AG09309 (cell line): ENCODE results near the gene PERM1.
"Not testable (repeated sequence)": the region's sequence is repeated elsewhere in the genome, so short reads cannot be mapped to it uniquely, and the experiment has no call there.

Experiments
- DNase-seq: peaks from one replicate; pipeline ENCODE4 v3.0.0-alpha.2; 2010; ENCODE audit warnings: low read depth
- H3K4me3 ChIP-seq: 2 replicates; pipeline ENCODE4 v1.5.1; 2011; ENCODE audit warnings: mild to moderate bottlenecking, low read depth, low read length, moderate library complexity; ENCODE audit not compliant: control insufficient read depth
- TF ChIP-seq, protein P1 (sequence below): IDR thresholded peaks from 2 replicates; pipeline ENCODE4 v1.5.1; 2011; ENCODE audit warnings: mild to moderate bottlenecking, low read depth, low read length, inconsistent platforms; ENCODE audit not compliant: insufficient read depth, control insufficient read depth; ENCODE audit errors: missing control alignments

The PERM1 gene

DNA sequence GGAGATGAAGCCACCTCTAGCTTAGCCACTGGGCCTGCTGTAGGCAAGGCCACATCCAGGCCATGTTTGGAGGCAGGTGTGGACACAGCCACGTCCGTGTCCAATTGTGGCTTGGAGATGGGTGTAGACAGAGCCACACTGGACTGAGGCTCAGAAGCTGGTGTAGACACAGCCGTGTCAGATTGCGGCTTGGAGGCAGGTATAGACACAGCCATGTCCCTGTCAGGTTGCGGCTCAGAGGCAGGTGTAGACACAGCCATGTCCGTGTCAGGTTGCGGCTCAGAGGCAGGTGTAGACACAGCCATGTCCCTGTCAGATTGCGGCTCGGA, 2.2 kb downstream of the PERM1 start:
- no peak for DNase-seq
- TF ChIP-seq, protein P1, sequence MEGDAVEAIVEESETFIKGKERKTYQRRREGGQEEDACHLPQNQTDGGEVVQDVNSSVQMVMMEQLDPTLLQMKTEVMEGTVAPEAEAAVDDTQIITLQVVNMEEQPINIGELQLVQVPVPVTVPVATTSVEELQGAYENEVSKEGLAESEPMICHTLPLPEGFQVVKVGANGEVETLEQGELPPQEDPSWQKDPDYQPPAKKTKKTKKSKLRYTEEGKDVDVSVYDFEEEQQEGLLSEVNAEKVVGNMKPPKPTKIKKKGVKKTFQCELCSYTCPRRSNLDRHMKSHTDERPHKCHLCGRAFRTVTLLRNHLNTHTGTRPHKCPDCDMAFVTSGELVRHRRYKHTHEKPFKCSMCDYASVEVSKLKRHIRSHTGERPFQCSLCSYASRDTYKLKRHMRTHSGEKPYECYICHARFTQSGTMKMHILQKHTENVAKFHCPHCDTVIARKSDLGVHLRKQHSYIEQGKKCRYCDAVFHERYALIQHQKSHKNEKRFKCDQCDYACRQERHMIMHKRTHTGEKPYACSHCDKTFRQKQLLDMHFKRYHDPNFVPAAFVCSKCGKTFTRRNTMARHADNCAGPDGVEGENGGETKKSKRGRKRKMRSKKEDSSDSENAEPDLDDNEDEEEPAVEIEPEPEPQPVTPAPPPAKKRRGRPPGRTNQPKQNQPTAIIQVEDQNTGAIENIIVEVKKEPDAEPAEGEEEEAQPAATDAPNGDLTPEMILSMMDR, result no peak
- H3K4me3 ChIP-seq, result no peak overlapping the region

DNA sequence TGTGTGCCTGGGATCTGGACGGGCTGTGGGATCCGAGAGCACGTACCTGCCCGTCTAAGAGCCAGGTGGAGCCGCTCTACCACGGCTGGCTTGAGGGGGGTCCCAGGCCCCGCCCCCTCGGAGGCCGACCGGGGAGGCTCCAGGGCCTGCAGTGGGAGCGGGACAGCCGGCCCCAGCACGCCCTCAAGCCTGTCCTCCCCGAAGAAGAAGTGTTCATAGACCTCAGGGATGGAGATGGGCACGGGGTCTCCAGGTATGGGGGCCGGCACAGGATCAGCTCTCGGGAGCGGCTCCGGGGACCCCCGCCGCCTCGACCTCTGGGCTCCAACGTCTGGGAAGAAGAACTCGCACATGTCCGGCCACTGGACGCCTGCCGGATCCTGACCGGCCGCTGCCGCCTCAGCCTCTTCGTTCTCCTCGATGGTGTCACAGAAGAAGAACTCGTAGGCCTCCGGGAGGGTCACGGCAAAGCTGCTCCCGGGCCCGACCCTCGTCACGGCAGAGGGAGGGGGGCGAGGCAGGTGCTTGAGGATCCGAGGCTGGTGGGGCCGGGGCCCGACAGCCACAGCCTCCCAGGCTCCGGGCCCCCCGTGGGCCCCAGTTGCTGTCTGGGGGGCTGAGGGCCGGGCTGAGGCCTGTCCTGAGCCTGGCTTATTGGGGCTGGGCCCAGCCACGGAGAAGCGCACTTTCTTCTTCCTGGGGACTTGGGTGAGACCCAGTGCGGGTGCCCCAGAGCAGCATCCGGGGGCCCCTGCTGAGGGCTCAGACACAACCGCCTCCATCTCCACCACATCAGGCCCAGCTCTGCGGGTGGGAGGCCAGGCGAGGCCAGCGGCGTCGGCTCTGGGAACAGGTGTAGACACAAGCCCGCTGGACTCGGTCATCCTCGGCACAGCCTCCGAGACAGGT, 2.8 kb downstream of the PERM1 start:
- no peak overlapping the region for H3K4me3 ChIP-seq
- no peak for DNase-seq
- TF ChIP-seq, protein P1, result no peak

DNA sequence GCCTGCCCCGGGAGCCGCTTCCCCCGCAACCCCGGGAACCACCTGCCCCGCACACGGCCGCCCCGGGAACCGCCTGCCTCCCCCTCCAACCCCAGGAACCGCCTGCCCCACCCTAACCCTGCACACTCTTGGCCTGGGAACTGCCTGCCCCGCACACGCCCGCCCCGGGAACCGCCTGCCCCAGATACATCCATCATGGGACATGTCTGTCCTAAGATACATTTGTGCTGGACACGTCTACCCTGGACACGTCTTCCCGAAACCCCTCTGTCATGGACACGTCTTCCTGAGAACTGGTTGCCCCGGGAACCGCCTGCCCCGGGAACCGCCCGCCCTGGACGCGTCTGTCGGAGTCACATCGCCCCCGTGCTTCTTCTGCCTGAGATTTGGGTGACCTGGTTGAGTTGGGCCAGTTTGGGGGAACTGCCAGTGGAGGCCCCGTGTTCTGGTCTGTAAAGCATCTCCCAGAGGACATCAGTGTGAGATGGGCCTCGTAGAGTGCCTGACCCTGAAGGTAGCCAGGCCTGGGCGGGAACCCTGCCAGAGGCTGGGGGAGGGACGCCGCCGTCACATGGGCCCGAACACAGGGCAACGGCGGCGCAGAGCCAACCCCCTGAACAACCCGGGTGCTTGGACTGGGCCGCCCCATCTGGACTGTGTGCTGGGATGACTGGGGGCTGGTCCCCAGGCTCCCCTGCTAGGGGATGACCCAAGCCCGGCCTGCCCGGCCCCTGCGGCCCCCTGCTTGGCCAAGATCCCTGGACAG, 3.6 kb downstream of the PERM1 start:
- no peak for DNase-seq
- H3K4me3 ChIP-seq, result no peak overlapping the region
- TF ChIP-seq, protein P1, result no peak

DNA sequence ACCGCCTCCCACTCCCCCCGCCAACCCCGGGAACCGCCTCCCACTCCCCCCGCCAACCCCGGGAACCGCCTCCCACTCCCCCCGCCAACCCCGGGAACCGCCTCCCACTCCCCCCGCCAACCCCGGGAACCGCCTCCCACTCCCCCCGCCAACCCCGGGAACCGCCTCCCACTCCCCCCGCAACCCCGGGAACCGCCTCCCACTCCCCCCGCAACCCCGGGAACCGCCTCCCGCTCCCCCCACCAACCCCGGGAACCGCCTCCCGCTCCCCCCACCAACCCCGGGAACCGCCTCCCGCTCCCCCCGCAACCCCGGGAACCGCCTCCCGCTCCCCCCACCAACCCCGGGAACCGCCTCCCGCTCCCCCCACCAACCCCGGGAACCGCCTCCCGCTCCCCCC, 5.1 kb downstream of the PERM1 start:
- H3K4me3 ChIP-seq, DNase-seq: not testable (repeated sequence)

DNA sequence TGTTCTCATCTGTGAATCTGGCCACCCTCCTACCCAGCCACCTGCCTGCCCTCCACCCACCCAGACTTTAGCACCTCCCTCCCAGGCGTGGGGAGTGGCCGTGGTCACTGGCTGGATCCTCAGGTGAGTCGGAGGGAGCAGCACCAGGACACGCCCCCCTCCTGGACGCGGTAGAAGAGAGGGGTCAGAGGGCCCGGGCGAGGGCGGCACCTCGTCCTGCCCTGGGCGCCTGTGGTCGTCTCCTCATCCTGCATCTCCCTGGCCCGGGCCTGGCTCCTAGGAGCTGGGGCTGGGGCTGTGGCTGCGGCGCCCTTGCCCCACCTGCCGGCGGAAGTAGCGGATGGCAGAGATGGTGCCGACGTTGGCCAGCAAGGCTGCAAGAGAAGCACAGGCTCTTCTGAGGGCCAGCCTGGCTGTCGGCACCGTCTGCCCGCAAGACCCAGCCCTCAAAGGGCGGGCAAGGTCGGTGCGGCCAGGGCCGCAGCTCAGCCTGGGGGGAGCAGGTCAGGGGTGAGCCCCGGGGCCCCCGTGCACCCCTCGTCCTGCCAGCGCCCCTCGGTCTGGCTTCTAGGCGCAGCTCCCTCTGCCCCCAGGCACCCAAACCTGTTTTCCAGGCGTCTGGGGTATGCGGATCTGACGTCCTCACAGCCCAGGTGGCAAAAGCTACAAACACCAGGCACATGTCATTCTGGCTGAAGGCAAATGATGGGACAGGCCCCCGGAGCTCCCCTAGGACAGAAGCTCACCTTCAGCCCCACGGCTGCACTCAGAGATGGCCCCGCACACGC, 5.8 kb downstream of the PERM1 start:
- TF ChIP-seq, protein P1, result peak; percentile 70
- DNase-seq, result no peak
- H3K4me3 ChIP-seq, result no peak overlapping the region

DNA sequence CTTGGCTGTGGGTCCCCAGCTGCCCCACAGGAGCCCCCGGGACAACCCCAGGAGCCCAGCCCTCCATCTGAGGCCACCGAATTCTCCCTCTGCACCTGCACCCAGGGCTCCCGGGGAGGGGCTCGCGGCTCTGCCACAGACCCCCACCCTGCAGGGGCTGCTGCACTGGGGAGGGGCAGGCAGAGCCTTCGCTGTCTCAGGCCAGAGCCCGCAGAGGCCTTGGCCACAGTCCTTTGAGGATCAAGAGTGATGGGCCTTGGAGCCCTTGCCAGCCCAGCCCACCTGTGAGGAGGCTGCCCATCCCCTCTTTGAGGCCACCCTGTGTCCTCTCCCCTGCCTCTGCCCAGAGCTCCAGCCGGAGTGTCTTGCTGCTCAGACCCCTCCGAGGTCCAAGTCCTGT, 6.5 kb downstream of the PERM1 start:
- TF ChIP-seq, protein P1, result no peak
- H3K4me3 ChIP-seq, result no peak overlapping the region
- DNase-seq, result no peak
